ENCODE measurements around the gene MYO1C.
"Not testable (repeated sequence)": the region's sequence is repeated elsewhere in the genome, so short reads cannot be mapped to it uniquely, and the experiment has no call there.

Gene MYO1C

DNA sequence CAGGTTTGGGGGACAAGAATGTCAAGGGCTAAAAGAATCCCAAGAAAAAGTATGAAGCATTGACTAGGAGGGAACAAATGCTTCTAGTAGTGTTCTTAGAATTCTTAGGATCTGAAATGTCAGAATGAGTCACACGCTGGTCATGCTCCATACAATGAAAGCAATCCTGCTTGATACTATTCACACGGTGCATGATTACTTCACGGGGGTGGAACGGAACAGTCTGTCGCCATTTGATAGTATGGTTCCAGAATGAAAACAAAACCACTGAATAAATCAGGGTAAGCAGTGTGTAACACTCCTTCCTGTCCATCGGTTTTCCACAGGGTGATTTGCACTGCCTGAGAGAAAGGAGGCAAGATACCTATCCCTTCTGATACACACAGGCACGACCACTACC lies 69.6 kb downstream of the MYO1C start:
- DNase-seq = no peak

DNA sequence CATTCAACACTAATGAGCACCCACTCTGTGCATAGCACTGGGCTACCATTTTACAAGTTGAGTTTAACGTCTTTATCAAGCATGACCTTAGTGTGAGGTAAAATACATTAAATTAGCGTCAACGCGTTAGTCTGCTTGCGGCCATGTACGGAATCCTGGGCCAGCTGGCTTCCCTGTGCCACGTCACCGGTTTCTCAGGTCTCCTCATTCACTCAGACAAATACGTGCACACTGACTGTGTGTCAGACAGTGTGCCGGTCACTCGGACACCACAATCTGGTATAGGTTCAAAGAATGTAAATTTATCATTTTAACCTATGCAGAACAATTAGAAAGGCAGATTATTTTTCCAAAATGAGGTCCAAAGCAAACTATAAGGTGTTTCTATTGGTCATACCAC lies 71.0 kb downstream of the MYO1C start:
- no peak for DNase-seq

DNA sequence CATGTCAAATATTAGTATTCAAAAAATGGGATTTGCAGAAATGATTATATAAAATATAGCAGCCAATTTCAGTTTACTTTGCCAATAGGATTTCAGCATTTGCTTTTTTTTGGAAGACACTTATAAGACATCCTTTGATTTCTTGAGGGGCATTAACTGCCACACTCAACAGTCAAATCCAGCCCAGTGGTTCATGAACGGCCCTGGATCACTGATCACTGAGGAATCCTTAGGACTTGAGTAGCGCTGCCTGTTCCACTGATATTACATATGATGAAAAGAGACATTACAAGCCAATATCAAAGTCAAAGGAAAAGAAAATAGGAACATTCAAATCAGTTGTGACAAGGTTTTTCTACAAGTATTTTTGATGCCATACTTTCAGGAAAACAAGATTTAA lies 71.5 kb downstream of the MYO1C start:
- no peak for DNase-seq

DNA sequence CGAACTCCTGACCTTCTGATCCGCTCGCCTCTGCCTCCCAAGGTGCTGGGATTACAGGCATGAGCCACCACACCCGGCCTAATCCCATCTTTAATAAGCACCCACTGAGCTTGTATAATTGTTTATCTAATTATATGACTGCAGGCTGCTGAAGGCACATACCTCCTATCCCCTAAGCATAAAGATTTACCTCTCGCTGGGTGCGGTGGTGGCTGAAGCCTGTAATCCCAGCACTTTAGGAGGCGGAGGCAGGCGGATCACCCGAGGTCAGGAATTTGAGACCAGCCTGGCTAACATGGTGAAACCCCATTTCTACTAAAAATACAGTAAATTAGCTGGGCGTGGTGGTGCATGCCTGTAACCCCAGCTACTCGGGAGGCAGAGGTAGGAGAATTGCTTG lies 72.3 kb downstream of the MYO1C start:
- DNase-seq = no peak

DNA sequence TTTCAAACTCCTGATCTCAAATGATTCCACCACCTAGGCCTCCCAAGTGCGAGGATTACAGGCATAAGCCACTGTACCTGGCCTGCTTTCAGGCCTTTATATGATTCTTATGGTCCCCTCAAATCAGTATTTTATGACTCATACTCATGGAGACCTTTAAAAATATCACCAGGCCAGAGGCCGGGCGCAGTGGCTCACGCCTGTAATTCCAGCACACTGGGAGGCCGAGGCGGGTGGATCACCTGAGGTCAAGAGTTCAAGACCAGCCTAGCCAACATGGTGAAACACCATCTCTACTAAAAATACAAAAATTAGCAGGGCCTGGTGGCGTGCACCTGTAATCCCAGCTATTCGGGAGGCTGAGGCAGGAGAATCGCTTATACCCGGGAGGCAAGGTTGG lies 74.0 kb downstream of the MYO1C start:
- not testable (repeated sequence) for DNase-seq

DNA sequence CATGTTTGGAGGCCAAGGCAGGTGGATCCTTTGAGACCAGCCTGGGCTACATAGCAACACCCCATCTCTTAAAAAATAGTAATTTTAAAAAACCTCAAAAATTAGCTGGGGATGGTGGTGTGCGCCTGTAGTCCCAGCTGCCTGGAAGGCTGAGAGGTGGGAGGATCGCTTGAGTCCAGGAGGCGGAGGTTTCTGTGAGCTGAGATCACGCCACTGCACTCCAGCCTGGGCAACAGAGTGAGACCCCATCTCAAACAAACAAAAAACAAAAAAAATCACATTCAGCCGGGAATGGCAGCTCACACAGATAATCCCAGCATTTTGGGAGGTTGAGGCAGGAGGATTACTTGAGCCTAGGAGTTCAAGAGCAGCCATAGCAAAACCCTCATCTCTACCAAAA lies 76.1 kb downstream of the MYO1C start:
- no peak for DNase-seq

DNA sequence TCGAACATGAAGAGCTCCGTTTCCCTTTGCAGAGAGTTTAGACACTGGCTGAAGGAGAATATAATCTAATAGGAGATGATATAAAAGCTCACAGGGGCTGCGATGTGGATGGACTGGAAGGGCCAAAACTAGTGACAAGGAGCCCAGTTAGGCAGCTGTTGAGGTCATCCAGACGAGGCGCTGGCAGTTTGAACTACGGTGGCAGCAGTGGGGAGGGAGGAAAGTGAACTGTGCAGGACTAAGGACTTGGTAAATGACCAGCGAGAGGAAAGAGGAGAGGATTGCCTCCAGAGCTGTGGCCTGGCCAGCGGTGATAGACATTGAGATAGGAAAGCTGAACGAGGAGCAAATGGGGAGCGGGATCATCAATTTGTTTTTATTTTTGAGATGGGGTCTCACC lies 77.9 kb downstream of the MYO1C start:
- no peak for DNase-seq
